ENCODE results near the gene PPP1R13L. TPM values are rescaled to one million over a fixed set of nuclear protein-coding genes. Genes with fewer than 3 reads are reported as not detected.

The PPP1R13L gene
- total and polyA plus RNA-seq, 8 donors: 22.8 to 54.4 (median 30.7) TPM

- Histone ChIP-seq H3K36me3 (no peaks in the 10 kb centered on the region), H3K9me3 (no peaks in the 10 kb centered on the region), H3K27me3 (no peaks in the 10 kb centered on the region), H3K4me1 (no peaks in the 10 kb centered on the region), H3K27ac (no peak overlapping the region), H3K4me3 (no peak overlapping the region)
- 95 to 96% methylated on average over 11 of the region's 11 CpGs for WGBS, 2 donors
- no peak for ATAC-seq
- FAIRE-seq: no peak
- TF ChIP-seq CTCF (IDR thresholded peaks at IDR 0.05): no peak
- no peak for DNase-seq
- intact Hi-C loops (cut with DNase I): no loop called here
Measured at GRCh38 chr19:45368737-45369340, 36.0 kb downstream of the PPP1R13L start.

- FAIRE-seq (no peak), ATAC-seq (no peak), DNase-seq (no peak)
- H3K27ac ChIP-seq: no peak overlapping the region
- TF ChIP-seq CTCF (IDR thresholded peaks at IDR 0.05): no peak
- no peak overlapping the region for H3K4me3 ChIP-seq
- no peaks in the 10 kb centered on the region for H3K4me1 ChIP-seq
- 91% methylated on average over 4 of the region's 4 CpGs for WGBS, 2 donors
- intact Hi-C loops (cut with DNase I): no loop called here
- no peaks in the 10 kb centered on the region for H3K36me3 ChIP-seq
- H3K27me3 ChIP-seq: no peaks in the 10 kb centered on the region
- no peaks in the 10 kb centered on the region for H3K9me3 ChIP-seq
Measured at GRCh38 chr19:45368127-45368526, 36.7 kb downstream of the PPP1R13L start.

- H3K4me3 ChIP-seq: no peak overlapping the region
Measured at GRCh38 chr19:45364696-45365095, 40.2 kb downstream of the PPP1R13L start.

GRCh38 chr19:45363861-45364459, 40.9 kb downstream of the PPP1R13L start:
- FAIRE-seq (no peak), DNase-seq (peak in 1 of 6 donors; percentile 72)

More at GRCh38 chr19:45364696-45365095, 40.2 kb downstream of the PPP1R13L start:
- intact Hi-C loops (cut with DNase I): no loop called here
- Histone ChIP-seq H3K27ac (no peak overlapping the region), H3K36me3 (no peaks in the 10 kb centered on the region), H3K9me3 (no peaks in the 10 kb centered on the region), H3K4me1 (no peaks in the 10 kb centered on the region), H3K27me3 (no peaks in the 10 kb centered on the region)
- peak in 1 of 6 donors; percentile 67 for DNase-seq
- no peak for FAIRE-seq
- no peak for TF ChIP-seq CTCF (IDR thresholded peaks at IDR 0.05)
- ATAC-seq: no peak
- 89 to 90% methylated on average over 12 of the region's 12 CpGs for WGBS, 2 donors

More at GRCh38 chr19:45363861-45364459, 40.9 kb downstream of the PPP1R13L start:
- no peak overlapping the region for H3K4me3 ChIP-seq
- H3K27ac ChIP-seq: no peak overlapping the region
- no peaks in the 10 kb centered on the region for H3K9me3 ChIP-seq
- H3K4me1 ChIP-seq: no peaks in the 10 kb centered on the region
- intact Hi-C loops (cut with DNase I): no loop called here
- no peak for TF ChIP-seq CTCF (IDR thresholded peaks at IDR 0.05)
- ATAC-seq: no peak
- 91 to 93% methylated on average over 33 to 44 of the region's 44 CpGs for WGBS, 2 donors
- H3K27me3 ChIP-seq: no peaks in the 10 kb centered on the region
- no peaks in the 10 kb centered on the region for H3K36me3 ChIP-seq
